ENCODE data around the gene ZNF501. TPM values are rescaled to one million over a fixed set of nuclear protein-coding genes. Genes with fewer than 3 reads are reported as not detected.

The ZNF501 gene
- total and polyA plus RNA-seq, 2 of the 13 experiments (the other 11 are each of a cell fraction or from before 2014, with no cell fraction given) = 2.4 to 2.8 TPM

- TF ChIP-seq NR3C1 (CRISPR knock-in tag; IDR thresholded peaks at IDR 0.05) = no peak
- no peak; the same call in 1 of the 2 replicates for TF ChIP-seq ZNF543 (CRISPR knock-in tag; IDR thresholded peaks at IDR 0.05)
- TF ChIP-seq GPN1 (CRISPR knock-in tag; IDR thresholded peaks at IDR 0.05; ENCODE audit: borderline replicate concordance) = no peak
- TF ChIP-seq HIVEP1 (CRISPR knock-in tag; IDR thresholded peaks at IDR 0.05) = 0 out of 2 replicates have a peak, but pooled peaks have one; percentile 60
- no peak for TF ChIP-seq ZNF256 (CRISPR knock-in tag; conservative IDR thresholded peaks at IDR 0.05)
- no peak for TF ChIP-seq PBX3 (CRISPR knock-in tag; IDR thresholded peaks at IDR 0.05; ENCODE audit: borderline replicate concordance)
- peak; percentile 77; the same call in 1 of the 2 replicates for TF ChIP-seq TARDBP (CRISPR knock-in tag; IDR thresholded peaks at IDR 0.05)
- TF ChIP-seq, protein P1, sequence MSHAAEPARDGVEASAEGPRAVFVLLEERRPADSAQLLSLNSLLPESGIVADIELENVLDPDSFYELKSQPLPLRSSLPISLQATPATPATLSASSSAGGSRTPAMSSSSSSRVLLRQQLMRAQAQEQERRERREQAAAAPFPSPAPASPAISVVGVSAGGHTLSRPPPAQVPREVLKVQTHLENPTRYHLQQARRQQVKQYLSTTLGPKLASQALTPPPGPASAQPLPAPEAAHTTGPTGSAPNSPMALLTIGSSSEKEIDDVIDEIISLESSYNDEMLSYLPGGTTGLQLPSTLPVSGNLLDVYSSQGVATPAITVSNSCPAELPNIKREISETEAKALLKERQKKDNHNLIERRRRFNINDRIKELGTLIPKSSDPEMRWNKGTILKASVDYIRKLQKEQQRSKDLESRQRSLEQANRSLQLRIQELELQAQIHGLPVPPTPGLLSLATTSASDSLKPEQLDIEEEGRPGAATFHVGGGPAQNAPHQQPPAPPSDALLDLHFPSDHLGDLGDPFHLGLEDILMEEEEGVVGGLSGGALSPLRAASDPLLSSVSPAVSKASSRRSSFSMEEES (CRISPR knock-in tag; IDR thresholded peaks at IDR 0.05) = 0 out of 2 replicates have a peak, but pooled peaks have one; percentile 14
- TF ChIP-seq ZNF724P (CRISPR knock-in tag; IDR thresholded peaks at IDR 0.05; ENCODE audit: borderline replicate concordance) = no peak; the same call in 1 of the 2 replicates
- peak; percentile 96 for TF ChIP-seq KDM2A (CRISPR knock-in tag; IDR thresholded peaks at IDR 0.05; ENCODE audit: borderline replicate concordance, low read depth)
- peak; percentile 40 for TF ChIP-seq ZNF883 (CRISPR knock-in tag; IDR thresholded peaks at IDR 0.05; ENCODE audit: not compliant biosample characterization)
- no peak; the same call in 1 of the 2 replicates for TF ChIP-seq MXD3 (CRISPR knock-in tag; IDR thresholded peaks at IDR 0.05)
- TF ChIP-seq NCOR1 (IDR thresholded peaks at IDR 0.05; ENCODE audit: borderline replicate concordance, low read length) = no peak
- no peak for TF ChIP-seq NR2F1 (CRISPR knock-in tag; IDR thresholded peaks at IDR 0.05)
- peak; percentile 45; the same call in 1 of the 2 replicates for TF ChIP-seq RFXANK (CRISPR knock-in tag; IDR thresholded peaks at IDR 0.05)
- TF ChIP-seq PCBP2 (optimal IDR thresholded peaks at IDR 0.05; ENCODE audit: low read depth, low read length, poor library complexity, severe bottlenecking) = no peak
- no peak; the same call in 1 of the 2 replicates for TF ChIP-seq RNF219 (CRISPR knock-in tag; IDR thresholded peaks at IDR 0.05)
- peak; percentile 80; the same call in 1 of the 2 replicates for TF ChIP-seq ZSCAN21 (CRISPR knock-in tag; IDR thresholded peaks at IDR 0.05; ENCODE audit: borderline replicate concordance)
- TF ChIP-seq IKZF1 (IDR thresholded peaks at IDR 0.05) = no peak
- no peak for TF ChIP-seq ZNF570 (CRISPR knock-in tag; IDR thresholded peaks at IDR 0.05; ENCODE audit: borderline replicate concordance)
- no peak for TF ChIP-seq ZNF879 (CRISPR knock-in tag; IDR thresholded peaks at IDR 0.05)
- peak; percentile 61 for TF ChIP-seq PHF21A (CRISPR knock-in tag; IDR thresholded peaks at IDR 0.05)
- peak; percentile 47; the same call in 1 of the 2 replicates for TF ChIP-seq ZNF331 (CRISPR knock-in tag; IDR thresholded peaks at IDR 0.05)
- no peak for TF ChIP-seq EHMT2 (IDR thresholded peaks at IDR 0.05; ENCODE audit: borderline replicate concordance, low read depth, low read length)
- no peak for TF ChIP-seq PHF5A (CRISPR knock-in tag; IDR thresholded peaks at IDR 0.05; ENCODE audit: low read depth, unreplicated experiment)
- peak; percentile 80; the same call in 1 of the 2 replicates for TF ChIP-seq MAF1 (CRISPR knock-in tag; IDR thresholded peaks at IDR 0.05; ENCODE audit: borderline replicate concordance)
Observed at GRCh38 chr3:44729384-44729910, at the start of gene ZNF501 (continued).

All from HepG2 (cell line).